Measurements from ENCODE around the gene FAM83G. TPM values are rescaled to one million over a fixed set of nuclear protein-coding genes. Genes with fewer than 3 reads are reported as not detected.

The FAM83G gene
- total and polyA plus RNA-seq, 4 donors, result 2.2 to 11.9 (median 7.5) TPM

- Histone ChIP-seq H3K4me1 (ENCODE audit: control insufficient read depth in 5 of 5, insufficient read depth in 5 of 5, low read length in 5 of 5) (peaks cover 0 to 16% (median 4%) of the 10 kb centered on the region in 5 donors), H3K27me3 (ENCODE audit: control insufficient read depth in 3 of 3, insufficient read depth in 3 of 3, low read length in 2 of 3) (no peaks in the 10 kb centered on the region), H3K9ac (ENCODE audit: insufficient read depth in 1 of 2, low read length in 2 of 2) (no peak overlapping the region), H3K27ac (ENCODE audit: low read depth in 1 of 2, low read length in 1 of 2) (no peak overlapping the region), H3K36me3 (ENCODE audit: control insufficient read depth in 4 of 4, insufficient read depth in 4 of 4, low read length in 4 of 4) (peaks cover 0 to 16% (median 8%) of the 10 kb centered on the region in 4 donors), H3K4me3 (no peak overlapping the region), H3K9me3 (ENCODE audit: control insufficient read depth in 4 of 4, insufficient read depth in 3 of 4, low read length in 3 of 4) (peaks cover 0 to 1% (median 0%) of the 10 kb centered on the region in 4 donors)
- ATAC-seq (ENCODE audit: insufficient read depth, low FRiP score) (no peak), DNase-seq (no peak)
- WGBS, 2 donors, result 33 to 45% methylated on average over 4 of the region's 4 CpGs
- no peak for TF ChIP-seq CTCF (IDR thresholded peaks at IDR 0.05; ENCODE audit: control extremely low read depth, extremely low read depth)
Measured at GRCh38 chr17:18921912-18922451, 82.6 kb downstream of the FAM83G start.

GRCh38 chr17:18921485-18921884 is 83.1 kb downstream of the FAM83G start:
- Histone ChIP-seq H3K27me3 (ENCODE audit: control insufficient read depth in 3 of 3, insufficient read depth in 3 of 3, low read length in 2 of 3) (no peaks in the 10 kb centered on the region), H3K4me3 (no peak overlapping the region), H3K9ac (ENCODE audit: insufficient read depth in 1 of 2, low read length in 2 of 2) (no peak overlapping the region), H3K27ac (ENCODE audit: low read depth in 1 of 2, low read length in 1 of 2) (peak overlapping the region in 1 of 2 donors; percentile 70), H3K36me3 (ENCODE audit: control insufficient read depth in 4 of 4, insufficient read depth in 4 of 4, low read length in 4 of 4) (peaks cover 0 to 18% (median 10%) of the 10 kb centered on the region in 4 donors), H3K9me3 (ENCODE audit: control insufficient read depth in 4 of 4, insufficient read depth in 3 of 4, low read length in 3 of 4) (peaks cover 0 to 1% (median 0%) of the 10 kb centered on the region in 4 donors), H3K4me1 (ENCODE audit: control insufficient read depth in 5 of 5, insufficient read depth in 5 of 5, low read length in 5 of 5) (peaks cover 0 to 16% (median 4%) of the 10 kb centered on the region in 5 donors)
- DNase-seq (no peak), ATAC-seq (ENCODE audit: insufficient read depth, low FRiP score) (no peak)
- WGBS, 2 donors, result 65 to 77% methylated on average over 2 of the region's 2 CpGs
- TF ChIP-seq CTCF (IDR thresholded peaks at IDR 0.05; ENCODE audit: control extremely low read depth, extremely low read depth), result no peak

- DNase-seq (no peak), ATAC-seq (ENCODE audit: insufficient read depth, low FRiP score) (no peak)
- Histone ChIP-seq H3K4me1 (ENCODE audit: control insufficient read depth in 5 of 5, insufficient read depth in 5 of 5, low read length in 5 of 5) (peaks cover 0 to 16% (median 4%) of the 10 kb centered on the region in 5 donors), H3K27me3 (ENCODE audit: control insufficient read depth in 3 of 3, insufficient read depth in 3 of 3, low read length in 2 of 3) (no peaks in the 10 kb centered on the region), H3K36me3 (ENCODE audit: control insufficient read depth in 4 of 4, insufficient read depth in 4 of 4, low read length in 4 of 4) (peaks cover 0 to 20% (median 13%) of the 10 kb centered on the region in 4 donors), H3K4me3 (no peak overlapping the region), H3K9me3 (ENCODE audit: control insufficient read depth in 4 of 4, insufficient read depth in 3 of 4, low read length in 3 of 4) (peaks cover 0 to 1% (median 0%) of the 10 kb centered on the region in 4 donors), H3K27ac (ENCODE audit: low read depth in 1 of 2, low read length in 1 of 2) (no peak overlapping the region), H3K9ac (ENCODE audit: insufficient read depth in 1 of 2, low read length in 2 of 2) (no peak overlapping the region)
- TF ChIP-seq CTCF (IDR thresholded peaks at IDR 0.05; ENCODE audit: control extremely low read depth, extremely low read depth), result no peak
- 22% methylated on average over 6 of the region's 6 CpGs for WGBS, 2 donors
Measured at GRCh38 chr17:18920911-18921441, 83.6 kb downstream of the FAM83G start.
